ENCODE data around the gene GINS2.

GINS2 gene

DNA sequence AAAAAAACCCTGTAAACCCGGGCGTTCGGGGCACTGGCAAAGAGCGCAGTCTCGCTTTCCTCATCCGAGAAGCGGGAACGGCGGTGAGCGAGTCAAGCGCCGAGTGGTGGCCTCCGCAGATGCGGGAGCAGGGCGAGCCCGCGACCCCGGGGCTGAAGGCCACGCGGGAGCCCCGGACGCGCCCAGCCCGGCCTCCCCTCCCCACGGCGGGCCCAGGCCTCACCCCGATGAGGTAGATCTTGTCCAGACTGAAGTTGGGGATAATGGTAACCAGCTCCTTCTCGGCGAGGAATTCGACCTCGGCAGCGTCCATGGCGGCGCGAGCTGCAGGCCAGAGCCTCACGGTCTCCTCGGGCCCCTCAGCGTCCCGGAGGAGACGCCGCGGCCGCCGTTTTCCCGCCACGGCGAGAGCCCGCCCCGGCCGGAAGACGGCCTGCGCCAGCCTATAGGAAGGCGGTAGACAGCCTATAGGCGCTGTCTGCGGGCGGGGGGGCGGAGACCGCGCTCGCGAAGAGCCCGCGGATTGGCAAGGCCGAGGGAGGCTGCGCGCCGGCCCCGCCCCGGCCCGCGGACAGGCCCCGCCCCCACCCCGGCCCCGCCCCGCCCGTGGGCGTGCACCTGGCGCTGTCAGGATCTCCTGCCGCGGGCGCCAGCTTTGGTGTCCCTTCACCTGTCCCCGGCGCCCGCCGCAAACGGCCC lies at the start of gene GINS2:
Gene GINS2, minus strand, starts transcription at position 369 of the 699 bp plus-strand sequence. Its CDS starts 56 bp downstream, at position 313.
- peak; percentile 52 for DNase-seq

GRCh38 chr16:85736921-85737320 lies 48.2 kb upstream of the GINS2 start:
- DNase-seq: no peak

DNA sequence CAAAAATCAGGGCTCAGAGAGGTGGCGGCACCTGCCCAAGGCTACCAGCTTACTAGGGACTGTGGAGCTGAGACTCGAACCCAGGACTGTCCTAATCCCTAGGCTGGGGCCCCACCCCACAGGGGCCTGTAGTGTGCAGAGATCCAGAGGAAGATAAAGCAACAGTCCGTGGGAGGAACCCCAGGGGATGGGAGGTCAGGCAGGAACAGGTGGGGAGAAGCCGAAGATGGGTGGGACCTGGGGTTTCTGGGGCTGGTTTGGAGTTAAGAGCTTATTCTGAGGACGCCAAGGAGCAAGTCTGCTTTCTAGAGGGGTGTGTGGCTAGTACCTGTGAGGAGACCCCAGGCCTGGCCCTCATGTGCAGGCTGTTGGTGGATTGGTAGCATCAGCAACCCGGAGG lies 47.2 kb upstream of the GINS2 start:
- no peak for DNase-seq

- DNase-seq: no peak
Observed at GRCh38 chr16:85735225-85735635, 46.5 kb upstream of the GINS2 start.

DNA sequence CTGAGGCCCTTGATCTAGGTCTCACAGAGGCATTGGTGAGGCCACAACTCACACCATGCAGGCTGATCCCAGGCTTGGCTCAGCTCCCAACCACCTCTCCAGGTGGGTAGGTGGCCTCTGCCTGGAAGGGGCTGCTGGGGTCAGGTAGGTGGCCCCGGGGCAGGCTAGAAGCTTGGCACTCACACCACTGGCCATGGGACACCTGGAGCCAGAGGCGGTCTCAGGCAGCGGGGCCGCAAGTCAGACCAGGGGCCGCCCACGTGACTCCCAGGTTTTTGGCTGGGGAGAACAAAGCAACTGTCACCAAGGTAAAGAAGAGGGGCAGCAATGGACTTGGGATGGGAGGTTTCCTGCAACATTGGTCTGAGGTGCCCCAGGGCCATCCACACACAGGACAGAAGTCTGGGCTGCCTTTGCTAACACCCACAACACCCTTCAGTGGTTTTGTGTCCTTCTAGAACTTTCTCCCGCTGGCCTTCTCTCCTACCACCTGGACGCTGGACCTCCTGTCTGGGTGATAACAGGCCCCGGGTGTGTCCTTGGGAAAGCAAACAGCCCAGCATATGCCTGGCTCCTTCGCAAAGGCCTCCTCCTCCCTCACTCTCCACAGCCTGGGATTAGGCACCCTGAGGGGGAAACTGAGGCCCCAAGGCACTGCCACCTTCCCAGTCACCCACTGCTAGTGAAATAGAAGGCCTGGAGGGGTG lies 45.7 kb upstream of the GINS2 start:
- no peak for DNase-seq

DNA sequence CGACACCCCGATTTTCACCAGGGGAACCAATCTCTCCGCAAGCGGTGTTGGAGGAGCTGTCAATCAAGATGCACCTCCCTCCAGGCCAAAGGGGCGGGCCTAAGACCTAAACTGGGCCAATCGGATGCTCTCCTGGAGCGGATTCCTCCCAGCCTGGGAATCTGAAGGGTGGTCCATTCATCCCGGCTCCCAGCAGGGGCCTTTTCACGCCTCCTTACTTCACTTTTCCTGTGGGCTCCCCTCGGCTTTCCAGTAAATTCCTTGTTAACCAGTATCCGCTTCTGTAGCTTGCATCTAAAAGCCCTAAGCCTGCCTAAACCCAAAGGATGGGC lies 45.1 kb upstream of the GINS2 start:
- no peak for DNase-seq

DNA sequence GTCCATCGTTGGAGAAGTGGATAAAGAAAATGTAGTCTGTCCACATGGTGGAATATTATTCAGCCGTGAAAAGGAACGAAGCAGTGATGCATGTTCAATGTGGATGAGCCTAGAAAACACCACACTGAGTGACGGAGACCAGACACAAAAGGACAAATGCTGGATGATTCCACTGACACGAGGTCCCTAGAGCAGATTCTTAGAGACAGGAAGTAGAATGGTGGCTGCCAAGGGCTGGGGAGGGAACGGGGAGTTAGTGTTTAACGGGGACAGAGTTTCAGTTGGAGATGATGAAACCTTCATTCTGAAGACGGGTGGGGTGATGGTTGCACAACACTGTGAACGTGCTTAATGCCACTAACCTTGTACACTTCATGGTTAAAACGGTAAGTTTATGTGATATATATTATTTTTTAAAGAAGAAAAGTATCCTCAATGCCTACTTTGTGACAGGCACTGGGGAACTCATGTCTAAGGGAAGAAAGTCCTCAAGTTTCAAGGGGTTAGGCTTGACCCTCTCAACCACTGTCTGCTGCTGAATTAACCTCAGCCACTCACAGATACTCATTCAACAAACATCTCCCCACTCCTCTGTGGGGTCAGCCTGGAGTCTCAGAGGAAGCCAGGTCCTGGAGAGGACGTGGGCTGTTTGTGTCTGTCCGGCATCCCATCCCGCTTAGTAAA lies 44.5 kb upstream of the GINS2 start:
- DNase-seq: no peak

- no peak for DNase-seq
Observed at GRCh38 chr16:85731179-85731578, 42.4 kb upstream of the GINS2 start.

DNA sequence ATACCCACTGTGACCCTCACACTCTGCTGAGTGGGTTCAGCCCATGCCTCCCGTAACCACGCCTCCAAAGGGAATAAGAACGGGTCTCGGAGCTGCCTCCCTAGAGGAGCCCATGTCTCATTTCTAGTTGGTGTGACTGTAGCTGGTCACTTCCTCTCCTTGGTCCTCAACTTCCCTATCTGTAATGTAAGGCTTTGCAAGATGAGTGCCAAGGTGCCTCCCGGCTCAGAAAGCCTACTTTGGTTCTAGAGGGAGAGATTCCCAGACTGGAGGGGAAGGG lies 41.4 kb upstream of the GINS2 start:
- DNase-seq: no peak

DNA sequence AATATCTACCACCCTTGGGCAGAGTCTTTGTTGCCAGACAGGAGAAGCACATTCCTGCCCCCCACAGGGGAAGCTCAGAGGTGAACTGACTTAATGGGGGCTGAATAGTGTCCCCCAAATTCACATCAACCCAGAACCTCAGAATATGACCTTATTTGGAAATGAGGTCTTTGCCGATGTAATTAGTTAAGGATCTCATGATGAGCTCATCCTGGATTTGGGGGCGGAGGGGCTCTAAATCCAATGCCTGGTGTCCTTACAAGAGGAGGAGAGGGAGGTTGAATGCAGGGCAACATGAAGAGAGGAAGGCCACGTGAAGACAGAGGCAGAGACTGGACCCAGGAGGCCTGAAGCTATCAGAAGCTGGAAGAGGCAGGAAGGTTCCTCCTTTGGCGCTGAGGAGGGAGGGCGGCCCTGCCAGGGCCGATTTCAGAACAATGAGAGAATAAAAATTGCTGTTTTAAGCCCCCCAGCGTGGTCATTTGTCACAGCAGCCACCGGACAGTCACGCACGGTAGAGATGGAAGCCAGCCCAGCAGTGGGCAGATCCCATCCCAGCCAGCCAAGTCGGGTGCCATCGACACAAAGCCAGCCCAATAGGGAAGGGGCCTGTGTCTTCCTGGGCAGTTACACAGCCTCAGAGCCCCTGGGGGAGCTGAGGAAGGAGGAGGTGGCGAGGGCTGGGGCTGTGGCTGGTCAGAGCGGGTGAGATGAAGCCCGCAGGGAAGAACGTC lies 40.9 kb upstream of the GINS2 start:
- no peak for DNase-seq

GRCh38 chr16:85728879-85729278 lies 40.1 kb upstream of the GINS2 start:
- DNase-seq: no peak

- DNase-seq: no peak
Observed at GRCh38 chr16:85724936-85725335, 36.2 kb upstream of the GINS2 start.

DNA sequence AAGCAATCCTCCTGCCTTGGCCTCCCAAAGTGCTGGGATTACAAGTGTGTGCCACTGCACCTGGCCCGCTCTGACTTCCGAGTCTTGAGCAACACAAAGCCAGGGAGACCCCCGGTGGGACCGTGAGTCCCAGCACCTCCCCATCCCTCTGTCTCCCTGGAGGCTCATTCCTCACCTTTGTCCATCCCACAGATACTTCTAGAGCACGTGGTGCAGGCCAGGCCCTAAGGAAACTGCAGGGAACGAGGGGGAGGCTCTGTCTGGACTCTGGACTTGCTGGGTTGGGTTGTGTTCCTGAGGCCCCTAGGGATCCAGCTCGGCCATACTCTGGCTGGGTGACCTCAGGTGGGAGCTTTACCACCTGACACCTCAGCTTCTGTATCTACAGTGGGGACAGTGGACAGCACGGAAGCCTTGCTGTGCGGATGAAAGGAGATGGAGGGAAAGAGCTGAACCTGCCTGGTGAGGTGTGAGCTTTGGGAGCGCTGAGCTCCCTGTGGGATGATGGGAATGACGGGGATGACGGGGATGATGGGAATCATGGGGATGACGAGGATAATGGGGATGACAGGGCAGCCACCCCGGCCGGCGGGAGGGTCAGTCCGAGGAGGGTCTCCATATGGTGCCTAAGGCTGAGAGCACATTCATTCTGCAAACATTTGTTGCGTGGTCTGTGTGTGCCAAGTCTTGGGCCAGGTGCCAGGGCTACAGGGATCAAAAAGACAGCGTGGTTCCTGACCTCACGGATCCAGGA lies 35.5 kb upstream of the GINS2 start:
- DNase-seq: no peak

GRCh38 chr16:85722128-85722893 lies 33.6 kb upstream of the GINS2 start:
- no peak for DNase-seq

- DNase-seq: no peak
Observed at GRCh38 chr16:85720302-85720637, 31.5 kb upstream of the GINS2 start.

GRCh38 chr16:85719605-85720301 lies 31.0 kb upstream of the GINS2 start:
- no peak for DNase-seq

DNA sequence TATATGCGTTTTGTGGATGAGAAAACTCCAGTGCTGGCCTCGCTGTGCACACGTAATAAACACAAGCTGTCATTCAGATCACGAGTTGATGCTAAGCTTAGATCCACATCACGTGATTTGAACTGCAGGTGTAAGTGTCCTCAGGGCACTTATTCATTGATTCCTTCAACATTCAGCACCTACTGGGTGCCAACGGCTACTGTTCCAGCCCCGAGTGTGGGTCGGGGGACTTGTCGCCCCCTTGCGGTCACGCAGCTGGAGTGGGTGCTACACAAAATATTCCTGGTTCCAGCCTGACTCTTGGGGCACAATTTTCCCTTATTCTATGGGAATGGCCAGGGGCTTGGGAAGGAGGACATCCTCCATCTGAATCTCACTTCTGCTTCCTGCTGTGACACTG lies 29.9 kb upstream of the GINS2 start:
- DNase-seq: no peak

GRCh38 chr16:85718153-85718477 lies 29.4 kb upstream of the GINS2 start:
- no peak for DNase-seq

DNA sequence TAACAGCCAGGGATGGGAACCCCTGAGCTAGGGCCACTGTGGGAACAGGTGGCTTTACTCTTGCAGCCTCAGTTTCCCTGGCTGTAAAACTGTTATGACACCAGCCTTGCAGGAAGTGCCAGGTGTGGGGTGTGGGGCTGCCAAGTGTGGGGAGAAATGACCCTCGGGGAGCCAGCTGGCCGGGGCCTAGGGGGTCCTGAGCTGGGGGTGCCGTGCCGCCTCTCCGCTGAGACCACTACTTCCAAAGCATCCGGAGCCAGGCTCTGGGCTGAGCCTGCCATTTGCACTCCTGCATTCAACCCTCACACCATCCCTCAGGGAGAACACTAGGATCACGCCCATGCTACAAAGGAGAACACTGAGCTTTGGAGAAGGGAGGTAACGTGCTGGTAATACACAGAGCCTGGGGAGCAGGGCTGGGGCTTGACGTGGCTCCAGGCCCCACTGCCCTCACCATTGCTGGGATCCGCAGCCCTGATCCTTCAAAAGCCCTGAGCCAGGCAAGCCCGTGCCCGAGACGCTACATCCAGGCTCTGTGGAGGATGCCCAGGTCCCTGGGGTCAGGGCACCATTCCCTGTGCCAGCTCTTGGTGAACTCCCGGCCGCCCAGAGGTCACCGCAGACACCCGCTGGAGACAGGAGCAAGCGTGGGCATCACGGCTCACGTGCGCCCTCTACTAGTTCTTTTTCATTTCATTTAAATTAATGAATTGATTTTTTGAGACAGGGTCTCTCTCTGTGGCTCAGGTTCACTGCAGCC lies 28.8 kb upstream of the GINS2 start:
- DNase-seq: peak; percentile 59

DNA sequence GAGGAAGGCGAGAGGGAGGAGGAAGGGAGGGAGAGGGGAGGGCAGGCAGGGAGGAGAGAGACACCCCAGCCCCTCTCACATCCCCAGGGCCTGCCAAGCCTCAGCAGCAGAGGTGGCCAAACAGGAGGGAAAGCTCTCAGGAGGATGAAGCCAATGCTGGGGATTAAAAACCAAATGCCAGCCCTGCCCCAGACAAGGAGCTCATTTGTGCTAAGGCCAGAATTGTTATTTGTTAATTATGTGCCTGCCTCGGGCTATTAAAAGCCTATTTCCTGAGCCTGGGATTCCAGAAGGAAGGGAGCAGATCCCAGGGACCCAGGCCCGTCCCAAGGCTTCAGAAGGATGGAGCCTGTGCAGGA lies 27.9 kb upstream of the GINS2 start:
- DNase-seq: no peak

DNA sequence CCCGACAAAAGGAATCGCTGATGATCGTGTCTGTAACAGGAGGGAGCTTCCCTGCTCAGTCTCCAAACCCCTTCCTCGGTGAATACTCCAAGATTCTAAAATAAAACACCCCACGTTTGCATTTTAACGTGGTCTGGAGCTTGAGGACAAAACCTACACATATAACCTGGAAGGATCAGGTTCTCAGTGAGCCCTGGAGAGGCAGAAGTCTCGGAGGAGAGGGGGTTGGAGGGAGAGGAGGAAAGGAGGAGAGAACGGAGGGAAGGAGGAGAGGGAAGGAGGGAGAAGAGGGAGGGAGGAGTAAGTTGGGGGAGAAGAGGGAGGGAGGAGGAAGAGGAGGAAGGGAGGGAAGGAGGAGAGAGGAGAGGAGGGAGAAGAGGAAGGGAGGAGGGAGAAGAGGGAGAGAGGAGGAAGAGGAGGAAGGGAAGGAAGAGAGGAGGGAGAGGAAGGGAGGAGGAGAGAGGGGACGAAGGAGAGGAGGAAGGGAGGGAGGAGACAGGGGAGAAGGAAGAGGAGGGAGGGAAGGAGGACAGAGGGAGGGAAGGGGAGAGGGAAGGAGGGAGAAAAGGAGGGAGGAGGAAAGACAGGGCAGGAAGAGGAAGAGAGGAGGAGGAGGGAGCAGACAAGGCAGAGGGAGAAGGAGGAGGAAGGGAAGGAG lies 27.4 kb upstream of the GINS2 start:
- no peak for DNase-seq
